GM19452 (cell line): Measurements from ENCODE around the gene CIB1.
"Not testable (repeated sequence)": the region's sequence is repeated elsewhere in the genome, so short reads cannot be mapped to it uniquely, and the experiment has no call there.

Experiments used
- ATAC-seq: cut with Tn5 transposase; IDR thresholded peaks from one replicate; pipeline ENCODE4 v1.9.1; 2021; ENCODE audit not compliant: unreplicated experiment

Gene CIB1

GRCh38 chr15:90201130-90201943 lies 32.4 kb downstream of the CIB1 start, which contains the start of gene SEMA4B:
Gene SEMA4B (plus strand): TSS chr15:90201330. CDS start chr15:90201579, 249 bp downstream.
- ATAC-seq, result peak; percentile 86

GRCh38 chr15:90200534-90201129 lies 33.1 kb downstream of the CIB1 start:
- ATAC-seq, result no peak

- ATAC-seq, result no peak
Observed at GRCh38 chr15:90194655-90195054, 39.1 kb downstream of the CIB1 start.

DNA sequence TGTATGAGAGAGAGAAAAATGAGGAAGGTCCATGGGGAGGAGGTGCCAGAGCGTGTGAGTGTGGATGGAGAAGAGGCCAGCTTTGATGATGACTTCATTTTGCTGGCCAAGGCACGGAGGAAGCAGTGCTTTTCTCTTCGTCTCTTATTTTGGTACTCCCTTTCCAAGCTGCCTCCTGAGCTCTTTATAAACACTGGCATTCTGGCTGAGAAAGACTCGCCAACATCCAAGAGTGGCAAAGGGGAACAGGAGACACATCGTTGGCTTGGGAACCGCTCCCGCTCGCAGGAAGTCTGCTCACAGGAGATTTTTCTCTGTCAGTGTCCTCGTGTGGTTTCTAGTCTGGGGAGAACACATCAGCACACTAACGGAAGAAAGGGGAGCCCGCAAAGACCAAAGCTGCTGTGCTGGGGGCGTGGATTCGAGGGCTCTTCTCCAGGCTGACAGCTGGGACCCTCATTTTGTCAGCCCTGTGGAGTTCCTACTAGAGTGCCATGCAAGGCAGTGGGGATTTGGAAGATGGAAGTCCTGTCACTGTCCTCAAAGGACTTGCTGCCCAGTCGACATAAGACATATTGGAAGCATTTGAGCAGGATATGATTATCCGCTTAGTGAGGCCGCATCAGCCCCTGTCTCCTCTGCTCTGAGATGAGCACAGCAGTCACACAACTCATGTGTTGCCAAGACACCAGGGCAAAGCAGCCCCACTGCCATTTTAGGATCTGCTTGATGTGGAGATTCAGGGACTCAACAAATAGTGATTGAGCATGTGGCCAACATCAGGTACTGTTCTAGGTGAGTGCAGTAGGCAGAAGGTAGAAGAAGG lies 40.6 kb downstream of the CIB1 start:
- ATAC-seq, result no peak

- ATAC-seq, result peak; percentile 59
Observed at GRCh38 chr15:90191794-90192509, 41.8 kb downstream of the CIB1 start.

DNA sequence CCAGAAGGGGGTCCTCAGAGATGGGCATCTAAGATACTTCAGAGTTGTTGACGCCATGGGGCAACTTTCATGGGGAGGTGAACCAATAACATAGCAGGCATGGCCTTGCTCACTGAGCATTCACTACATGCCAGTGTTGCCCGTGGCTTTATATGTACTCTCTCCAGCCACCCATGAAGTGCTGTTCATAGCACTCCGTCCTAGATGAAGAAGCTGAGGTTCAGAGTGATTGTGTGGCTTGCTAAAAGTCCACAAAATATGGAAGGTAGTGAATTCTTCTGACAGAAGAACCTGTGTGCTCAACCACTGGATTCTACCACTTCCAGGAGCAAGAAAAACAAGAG lies 42.4 kb downstream of the CIB1 start:
- ATAC-seq, result peak; percentile 20

GRCh38 chr15:90190606-90191343 lies 43.0 kb downstream of the CIB1 start:
- peak; percentile 52 for ATAC-seq

DNA sequence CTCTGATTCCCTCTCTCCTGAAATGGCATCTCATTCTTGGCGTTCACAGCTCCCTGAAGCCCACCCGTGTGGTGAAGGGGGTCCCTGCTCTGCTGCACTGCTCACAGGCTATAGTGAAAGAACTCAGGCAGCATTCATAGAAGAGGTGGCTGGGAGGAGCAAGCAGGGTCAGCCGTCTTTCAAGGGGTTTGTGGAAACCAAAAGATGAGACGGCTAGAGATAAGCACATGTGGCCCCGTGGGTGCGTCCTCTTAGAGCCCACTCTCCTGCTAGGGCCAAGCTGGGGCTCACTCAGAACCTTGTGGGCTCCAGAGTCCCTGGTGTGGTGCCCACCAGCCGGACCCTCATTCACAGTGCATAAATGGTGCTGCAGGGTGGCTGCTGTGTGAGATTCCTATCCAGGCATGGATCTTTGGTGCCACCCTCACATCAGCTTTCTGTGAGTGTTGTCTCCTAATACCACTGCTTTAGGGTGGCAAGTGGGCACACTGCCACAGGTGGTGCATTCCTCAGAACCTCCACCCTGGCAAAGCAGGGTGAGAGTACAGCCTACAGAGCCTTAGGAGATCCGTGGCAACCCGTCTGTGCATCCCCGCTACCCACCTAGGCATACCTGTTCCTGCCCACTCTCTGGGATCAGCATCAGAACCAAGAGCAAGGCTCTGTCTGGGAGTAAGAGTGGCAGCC lies 43.8 kb downstream of the CIB1 start:
- ATAC-seq, result no peak

GRCh38 chr15:90188914-90189748 lies 44.6 kb downstream of the CIB1 start:
- ATAC-seq, result no peak

DNA sequence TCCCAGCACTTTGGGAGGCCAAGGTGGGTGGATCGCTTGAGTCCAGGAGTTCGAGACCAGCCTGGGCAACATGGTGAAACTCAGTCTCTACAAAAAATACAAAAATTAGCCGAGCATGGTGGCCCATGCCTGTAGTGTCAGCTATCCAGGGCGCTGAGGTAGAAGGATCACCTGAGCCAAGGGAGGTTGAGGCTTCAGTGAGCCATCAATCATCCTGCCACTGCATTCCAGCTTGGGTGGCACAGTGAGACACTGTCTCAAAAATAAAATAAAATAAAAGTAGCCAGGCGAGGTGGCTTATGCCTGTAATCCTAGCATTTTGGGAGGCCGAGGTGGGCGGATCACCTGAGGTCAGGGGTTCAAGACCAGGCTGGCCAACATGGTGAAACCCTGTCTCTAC lies 45.7 kb downstream of the CIB1 start:
- not testable (repeated sequence) for ATAC-seq

DNA sequence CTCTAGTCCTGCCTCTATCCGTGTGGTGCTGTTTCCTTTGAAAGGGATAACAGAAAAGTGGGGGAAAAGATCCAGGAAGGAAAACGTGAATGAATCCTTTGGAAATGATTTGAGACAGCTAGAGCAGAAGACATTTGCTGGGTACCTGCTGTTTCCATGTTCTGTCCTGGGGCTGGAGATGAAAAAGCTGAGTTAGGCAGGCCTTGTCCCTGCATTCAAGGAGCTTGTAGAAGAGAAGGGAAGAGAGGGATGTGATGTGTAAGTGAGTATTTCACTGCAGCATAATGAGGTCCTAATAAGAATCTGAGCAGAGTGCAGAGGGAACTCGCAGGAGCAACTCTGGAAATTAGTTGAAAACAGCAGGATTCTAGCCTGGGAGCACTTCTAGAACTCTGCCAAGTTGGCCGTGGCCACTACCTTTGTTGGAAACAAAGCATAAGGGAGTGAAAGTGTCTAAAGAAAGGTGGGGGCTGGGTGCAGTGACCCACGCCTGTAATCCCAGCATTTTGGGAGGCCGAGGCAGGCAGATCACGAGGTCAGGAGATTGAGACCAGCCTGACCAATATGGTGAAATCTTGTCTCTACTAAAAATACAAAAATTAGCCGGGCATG lies 46.4 kb downstream of the CIB1 start:
- no peak for ATAC-seq

DNA sequence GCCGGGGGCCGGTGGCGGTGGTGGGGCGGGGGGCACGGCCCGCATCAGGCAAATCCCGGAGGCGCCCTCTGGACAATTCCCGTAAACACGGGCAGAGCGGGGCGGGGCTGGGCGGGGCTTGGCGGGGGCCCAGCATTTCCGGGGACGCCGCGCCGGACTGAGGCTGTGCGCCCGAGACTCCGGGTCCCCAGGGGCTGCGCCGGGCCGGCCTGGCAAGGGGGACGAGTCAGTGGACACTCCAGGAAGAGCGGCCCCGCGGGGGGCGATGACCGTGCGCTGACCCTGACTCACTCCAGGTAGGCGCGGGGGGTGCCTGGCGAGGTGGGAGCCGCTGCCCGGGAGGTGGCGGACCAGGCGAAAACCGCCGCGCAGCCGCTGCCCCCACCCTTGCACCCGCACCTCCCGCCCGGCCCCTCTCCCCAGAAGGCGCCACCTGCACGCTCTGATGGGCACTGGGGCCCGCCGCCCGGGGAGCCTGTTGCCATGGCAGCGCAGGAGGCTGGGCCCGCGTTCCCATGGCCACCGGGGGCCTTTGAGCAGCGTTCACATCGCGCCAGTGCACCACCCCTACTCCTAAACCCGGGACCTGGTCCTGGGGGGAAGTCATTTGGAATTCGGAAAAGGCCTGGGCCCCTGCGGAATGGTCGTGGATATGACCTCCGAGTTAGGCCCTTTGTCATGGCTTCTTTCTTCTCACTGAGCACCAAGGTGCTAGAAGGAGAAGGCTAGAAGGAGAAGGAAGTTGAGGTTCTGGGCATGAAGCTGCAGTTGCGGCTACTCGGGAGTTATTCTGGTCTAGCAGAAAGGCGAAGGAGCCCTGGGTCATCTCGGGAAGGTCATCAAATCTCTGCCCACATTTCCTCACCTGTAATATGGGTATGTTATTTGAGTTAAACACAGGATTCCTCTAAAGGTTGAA lies 48.7 kb downstream of the CIB1 start:
- peak; percentile 82 for ATAC-seq

DNA sequence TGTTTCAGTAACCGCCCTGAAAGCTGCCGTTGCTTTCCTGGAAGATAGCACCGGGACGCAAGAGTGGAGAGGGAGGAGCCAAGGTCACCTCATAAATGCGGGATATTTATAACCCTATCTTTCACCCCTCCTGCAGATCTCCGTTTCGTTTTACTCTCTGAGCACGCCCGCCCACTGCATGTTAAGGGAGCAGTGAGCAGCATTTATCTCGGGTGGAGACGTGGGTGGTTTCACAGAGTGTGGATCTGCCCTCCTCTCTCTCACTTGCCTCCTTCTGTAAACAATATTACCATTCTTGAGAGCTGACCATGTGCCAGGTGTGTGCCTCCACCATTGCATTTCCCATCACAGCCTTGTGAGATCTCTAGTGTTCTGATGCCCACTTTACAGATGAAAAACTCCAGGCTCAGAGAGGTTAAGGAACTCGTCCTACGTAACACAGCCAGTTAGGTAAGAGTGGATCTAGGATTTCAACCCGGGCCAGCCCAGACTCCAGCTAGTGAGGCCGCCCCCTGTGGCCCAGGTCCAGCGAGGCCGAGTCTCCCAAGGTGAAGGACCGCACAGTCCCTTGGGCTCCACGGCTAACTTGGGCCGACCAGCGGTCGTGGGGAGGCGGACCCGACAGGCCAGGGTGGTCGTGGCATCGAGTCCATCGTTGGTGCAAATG lies 49.5 kb downstream of the CIB1 start:
- ATAC-seq, result peak; percentile 36

DNA sequence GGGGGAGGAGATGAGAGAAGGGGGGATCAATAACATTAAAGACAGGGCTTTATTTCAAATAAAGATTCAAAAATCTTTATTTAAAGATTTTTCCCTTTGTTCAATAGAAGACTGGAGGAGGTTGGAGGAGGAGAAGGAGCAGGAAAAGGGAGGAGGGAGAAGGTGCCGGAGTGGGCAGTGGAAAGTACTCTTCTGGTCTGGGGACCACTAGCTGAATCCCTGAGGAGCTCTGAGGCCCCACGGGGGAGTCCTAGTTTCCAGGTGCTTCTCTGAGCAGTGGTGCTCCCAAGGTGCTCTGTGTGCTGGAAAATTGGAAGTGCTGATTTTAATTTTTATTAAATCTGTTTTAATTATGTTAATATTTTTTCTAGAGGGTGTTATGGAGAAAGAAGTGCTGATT lies 52.0 kb downstream of the CIB1 start:
- no peak for ATAC-seq
